GM15510 (cell line): ENCODE data around the gene NSFL1C.

ENCODE experiments used
- POLR2A ChIP-seq: IDR thresholded peaks from 3 replicates; pipeline ENCODE4 v1.6.1; 2011; ENCODE audit warnings: borderline replicate concordance; ENCODE audit not compliant: insufficient read length; ENCODE audit errors: extremely low read depth

NSFL1C gene

DNA sequence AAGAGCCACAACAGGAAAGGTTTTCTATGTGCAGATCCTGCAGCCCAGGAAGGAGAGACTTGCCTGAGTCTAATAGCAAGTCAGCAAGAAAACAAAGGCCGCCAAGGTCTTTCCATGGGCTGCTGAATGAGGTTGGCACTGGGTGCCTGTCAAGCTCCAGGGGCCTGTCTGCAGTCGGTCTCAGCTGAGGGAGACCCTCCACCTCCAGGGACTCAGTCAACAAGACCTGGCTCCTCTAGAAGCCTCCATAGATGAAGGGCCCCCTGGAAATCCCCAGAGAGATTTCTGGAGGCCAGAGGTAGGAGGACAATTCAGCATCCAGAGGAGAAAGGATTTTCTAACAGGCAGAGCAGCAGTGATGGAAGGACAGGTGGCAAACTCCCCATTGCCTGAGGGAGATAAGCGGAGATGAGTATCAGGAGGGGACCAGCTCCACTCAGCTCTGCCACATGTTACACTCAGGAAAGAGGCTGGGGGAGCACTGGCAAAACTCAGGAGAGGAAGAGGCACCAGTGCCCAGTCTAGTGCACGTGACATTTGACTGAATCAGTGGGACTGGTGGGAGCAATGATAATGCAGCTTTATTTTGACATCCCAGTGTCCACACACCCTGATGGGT, 40.3 kb downstream of the NSFL1C start:
- TF ChIP-seq POLR2A = no peak

DNA sequence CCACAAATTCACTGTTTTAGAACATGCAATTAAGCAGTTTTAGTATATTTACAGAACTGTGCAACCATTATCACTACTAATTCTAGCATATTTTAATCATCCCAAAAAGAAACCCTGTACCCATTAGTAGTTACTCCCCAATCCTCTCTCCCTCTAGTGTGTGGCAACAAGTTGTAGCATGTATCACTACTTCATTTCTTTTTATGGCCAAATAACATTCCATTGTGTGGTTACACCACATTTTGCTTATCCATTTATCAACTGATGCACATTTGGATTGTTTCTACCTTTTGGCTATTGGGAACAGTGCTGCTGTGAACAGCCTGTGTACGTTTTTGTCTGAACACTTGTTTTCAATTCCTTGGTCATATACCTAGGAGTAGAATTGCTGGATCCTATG, 42.3 kb downstream of the NSFL1C start:
- TF ChIP-seq POLR2A = no peak

DNA sequence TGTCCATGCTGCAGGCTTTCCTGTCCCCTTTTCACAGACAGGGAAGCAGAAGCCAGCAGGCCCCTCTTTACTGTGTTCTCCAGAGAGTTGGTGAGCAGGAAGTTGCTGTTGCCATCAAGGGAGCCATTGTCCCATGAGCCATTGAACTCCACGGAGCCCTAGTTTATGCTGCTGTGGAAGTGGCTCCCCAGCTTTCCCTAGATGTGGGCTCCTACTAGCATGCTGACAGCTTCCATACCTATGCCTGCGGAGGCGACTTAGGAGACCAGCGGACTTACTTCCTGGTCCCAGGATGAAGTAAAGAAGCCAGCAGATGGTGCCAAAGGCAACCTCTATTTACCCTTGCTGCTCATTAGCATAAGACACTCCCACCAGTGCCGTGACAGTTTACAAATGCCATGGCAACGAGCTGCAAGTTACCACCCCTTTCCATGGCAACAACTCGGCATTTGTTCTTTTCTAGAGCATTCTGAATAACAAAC, 43.0 kb downstream of the NSFL1C start:
- no peak for TF ChIP-seq POLR2A

DNA sequence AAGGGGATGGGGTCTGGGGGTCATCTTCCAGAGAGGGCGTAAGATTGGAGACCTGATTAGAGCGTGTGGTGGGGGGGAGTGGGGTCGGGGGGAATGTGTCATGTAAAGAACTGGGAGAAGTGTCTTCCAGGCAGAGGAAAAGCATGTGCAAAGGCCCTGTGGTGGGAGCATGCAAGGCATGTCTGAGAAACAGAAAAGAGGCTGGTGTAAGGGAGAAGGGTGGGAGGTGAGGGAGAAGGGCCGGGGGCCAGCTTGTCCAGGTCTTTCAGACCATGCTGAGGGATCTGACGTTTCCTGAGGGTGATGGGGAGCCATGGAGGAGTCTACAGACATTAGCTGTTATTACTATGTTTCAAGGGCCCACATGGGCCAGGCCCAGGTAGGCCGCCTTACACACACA, 43.4 kb downstream of the NSFL1C start:
- no peak for TF ChIP-seq POLR2A

DNA sequence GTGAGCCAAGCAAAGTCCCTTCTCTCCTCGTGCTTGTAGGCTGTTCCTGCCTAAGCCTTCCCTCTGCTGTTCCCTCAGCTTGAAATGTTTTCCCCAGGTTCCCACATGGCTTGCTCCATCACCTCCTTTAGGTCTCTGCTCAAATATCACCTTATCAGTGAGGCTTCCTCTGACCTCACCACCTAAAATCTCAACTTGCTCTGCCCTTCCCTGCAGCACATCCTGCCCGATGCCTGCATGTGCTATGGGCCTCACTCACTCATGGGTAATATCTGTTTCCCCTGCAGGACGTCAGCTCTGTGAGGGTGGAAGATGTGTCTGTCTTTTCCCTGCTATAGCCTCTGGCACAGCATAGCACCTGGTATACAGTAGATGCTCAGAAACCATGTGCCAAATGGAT, 43.9 kb downstream of the NSFL1C start:
- TF ChIP-seq POLR2A = no peak

DNA sequence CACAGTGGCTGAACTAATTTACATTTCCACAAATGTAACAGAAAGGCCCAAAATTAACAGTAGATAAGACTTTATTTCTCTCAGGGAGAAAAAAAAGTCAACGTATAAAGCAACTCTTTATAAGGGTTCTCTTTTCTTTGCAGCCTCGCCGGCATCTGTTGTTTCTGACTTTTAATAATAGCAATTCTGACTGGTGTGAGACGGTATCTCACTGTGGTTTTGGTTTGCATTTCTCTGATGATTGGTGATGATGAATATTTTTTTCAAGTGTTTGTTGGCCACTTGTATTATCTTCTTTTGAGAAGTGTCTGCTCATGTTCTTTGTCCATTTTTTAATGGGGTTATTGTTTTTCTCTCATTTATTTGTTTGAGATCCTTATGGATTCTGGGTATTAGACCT, 46.6 kb downstream of the NSFL1C start:
- no peak for TF ChIP-seq POLR2A

DNA sequence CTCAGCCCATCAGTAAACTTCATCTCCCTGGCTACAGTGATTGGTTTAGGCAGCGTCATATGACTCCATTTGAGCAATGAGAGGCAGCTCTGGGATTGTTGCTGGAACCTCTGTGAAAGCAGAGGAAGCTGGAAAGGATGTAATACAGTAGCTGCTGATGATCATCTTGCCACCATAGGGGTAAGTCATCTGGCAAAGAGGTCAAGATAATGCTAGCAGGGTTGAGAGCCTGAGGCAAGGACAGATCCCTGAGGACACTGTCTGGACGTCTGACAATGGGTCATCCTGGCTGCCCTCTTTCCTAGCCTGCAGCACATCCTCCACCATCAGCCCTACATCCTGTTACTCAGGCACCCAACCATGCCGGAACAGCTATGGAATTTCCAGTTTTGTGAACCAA, 48.3 kb downstream of the NSFL1C start:
- no peak for TF ChIP-seq POLR2A

DNA sequence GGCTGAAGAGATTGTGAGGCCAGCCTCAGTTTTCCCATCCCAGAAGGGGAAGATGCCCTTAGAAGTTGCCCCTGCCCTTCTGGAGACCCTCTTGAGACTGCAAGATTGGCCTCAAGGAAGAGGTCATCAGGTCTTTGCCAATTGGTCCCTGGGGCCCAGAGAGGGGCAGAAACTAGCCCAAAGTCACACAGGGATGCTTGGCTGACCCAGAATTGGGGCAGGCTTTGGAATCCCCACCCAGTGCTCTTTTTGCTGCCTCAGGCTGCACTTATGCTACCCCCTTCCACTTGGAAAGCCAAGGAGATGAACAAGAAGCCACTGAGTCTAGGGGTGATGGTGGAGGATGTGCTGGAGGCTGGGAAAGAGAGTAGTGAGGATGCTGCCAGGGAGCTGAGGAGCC, 48.9 kb downstream of the NSFL1C start:
- TF ChIP-seq POLR2A = no peak

DNA sequence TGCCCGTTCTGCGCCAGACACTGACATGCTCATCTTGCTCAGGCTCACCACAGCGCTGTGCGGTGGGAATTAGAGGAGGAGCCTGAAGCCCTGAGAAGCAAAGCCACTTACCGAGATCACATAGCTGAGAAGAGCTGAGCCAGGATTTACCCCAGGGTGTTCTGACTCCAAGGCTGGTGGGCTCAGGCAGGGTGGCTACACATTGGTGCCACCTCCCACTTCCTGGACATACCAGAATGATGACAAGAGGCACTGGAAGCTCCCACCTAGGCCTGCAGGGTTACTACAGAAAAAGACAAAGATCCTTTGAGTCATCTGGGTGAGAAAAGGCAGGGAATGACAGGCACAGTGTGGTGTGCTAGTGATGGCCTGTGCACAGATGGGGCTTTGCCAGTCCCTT, 49.4 kb downstream of the NSFL1C start:
- no peak for TF ChIP-seq POLR2A

DNA sequence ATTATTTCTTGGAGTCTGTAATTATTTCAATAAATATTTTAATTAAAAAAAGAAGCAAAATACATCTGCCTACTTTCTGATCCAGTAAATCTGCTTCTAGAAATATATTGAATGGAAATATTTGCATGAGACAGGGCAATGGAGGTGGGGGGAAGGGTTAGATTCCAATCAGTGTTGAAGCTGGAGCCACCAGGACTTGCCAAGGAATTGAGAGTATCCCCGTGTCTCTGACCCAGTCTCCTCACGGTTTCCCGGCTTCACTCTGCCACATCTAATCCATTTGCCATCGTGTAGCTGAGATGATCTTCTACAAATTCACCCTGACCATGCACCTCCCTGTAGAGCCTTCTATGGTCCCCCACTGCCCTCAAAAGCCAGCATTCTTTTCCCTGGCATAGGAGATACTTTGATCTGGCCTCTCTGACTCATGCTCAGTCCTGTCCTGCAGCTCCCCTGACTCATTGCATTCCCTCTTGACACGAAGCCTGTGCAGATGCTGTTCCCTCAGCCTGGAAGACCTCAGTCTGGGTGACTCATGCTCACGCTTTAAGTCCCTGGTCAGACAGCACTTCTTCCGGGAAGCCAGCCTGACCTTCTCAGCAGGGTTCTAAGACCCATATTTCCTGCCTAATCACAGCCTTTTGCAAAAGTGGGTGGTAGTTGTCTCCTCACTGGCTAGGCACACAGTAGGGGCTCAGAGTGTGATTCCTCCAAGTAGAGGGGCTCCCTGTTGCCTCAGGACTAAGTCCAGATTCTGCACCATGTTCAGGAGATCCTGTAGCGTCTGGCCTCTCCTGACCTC, 50.8 kb downstream of the NSFL1C start:
- no peak for TF ChIP-seq POLR2A

DNA sequence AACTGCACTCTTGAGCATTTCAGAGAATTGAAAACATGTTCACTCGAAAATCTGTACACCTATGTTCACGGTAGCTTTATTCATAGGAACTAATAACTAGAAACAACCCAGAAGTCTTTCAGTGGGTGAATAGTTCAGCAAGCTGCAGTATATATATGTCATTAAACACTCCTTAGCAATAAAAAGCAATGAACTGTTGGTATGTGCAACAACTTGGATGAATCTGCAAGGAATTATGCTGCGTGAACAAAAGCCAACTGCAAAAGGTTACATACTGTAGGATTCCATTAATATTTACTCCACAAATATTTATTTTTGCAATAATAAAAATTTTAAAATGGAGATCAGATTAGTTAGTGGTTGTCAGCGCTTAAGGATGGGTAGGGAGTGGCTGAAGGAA, 51.7 kb downstream of the NSFL1C start:
- TF ChIP-seq POLR2A = no peak

DNA sequence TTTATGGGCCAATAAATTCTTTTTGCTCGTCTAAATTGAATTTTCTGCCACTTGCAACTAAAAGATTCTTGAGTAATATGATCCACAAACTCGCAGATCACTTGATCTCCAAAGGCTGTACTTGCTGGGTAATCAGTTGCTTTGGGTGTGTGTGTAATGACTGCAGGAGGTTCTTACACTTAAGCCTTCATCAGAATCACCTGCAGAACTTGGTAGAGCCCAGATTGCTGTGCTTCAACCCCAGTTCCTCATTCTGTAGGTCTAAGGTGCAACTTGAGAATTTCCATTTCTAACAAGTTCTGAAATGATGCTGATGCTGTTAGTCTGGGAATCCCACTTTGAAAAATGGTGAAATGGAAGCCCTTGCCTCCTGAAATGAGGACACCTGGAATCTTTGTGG, 60.8 kb downstream of the NSFL1C start:
- no peak for TF ChIP-seq POLR2A

DNA sequence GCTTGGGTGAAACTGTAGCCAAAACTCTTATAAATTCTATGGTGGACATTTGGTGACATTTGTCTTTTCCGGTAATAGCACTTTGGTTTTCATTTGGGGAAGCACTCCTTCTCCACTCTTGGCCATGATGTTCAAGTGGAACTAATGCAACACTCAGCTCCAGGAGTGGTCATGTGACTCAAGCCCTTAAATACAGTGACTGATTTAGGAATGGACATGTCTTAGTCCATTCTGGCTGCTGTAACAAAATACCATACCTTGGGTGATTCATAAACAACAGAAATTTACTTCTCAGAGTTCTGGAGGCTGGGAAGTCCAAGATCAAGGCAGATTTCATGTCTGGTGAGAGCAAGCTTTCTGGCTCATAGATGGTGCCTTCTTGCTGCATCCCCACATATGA, 63.0 kb downstream of the NSFL1C start:
- no peak for TF ChIP-seq POLR2A

DNA sequence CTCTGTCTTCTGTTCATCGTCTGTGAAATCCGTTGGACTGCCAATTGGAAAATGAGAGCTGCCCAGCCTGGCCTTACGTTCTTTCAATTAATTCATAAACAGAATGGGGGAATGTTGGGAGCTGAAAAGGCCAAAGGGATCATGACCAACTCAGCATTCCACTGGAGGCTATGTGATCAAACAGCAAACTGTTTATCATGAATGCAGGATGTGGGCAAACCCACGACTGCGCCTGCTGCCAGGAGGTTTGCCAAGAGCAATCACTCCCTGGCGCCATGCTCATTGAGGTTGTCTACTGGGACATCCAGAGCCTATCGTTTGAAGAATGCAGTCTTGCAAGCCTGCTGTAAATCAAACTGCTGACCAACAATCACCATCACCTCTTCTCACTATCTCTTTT, 64.5 kb downstream of the NSFL1C start:
- no peak for TF ChIP-seq POLR2A

DNA sequence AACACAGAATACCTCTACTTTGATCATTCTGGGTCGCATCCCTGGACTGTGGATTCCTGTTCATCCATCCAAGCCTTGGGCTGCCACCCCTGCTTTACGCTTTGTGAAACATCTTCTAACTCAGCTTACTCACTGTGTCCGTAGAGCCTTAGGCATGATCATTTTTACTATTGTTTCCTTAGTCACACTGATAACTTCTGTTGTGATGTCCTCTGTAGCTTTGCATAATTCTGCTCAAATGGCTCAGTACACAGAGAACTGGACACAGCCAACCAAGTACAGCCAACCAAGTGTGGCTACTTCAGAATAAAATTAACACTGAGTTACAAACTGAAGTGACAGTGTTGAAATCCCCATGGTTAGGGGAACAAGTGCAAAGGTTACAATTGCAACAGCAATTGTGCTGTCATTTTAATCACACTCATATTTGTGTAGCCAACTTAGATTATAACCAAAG, 65.2 kb downstream of the NSFL1C start:
- no peak for TF ChIP-seq POLR2A

DNA sequence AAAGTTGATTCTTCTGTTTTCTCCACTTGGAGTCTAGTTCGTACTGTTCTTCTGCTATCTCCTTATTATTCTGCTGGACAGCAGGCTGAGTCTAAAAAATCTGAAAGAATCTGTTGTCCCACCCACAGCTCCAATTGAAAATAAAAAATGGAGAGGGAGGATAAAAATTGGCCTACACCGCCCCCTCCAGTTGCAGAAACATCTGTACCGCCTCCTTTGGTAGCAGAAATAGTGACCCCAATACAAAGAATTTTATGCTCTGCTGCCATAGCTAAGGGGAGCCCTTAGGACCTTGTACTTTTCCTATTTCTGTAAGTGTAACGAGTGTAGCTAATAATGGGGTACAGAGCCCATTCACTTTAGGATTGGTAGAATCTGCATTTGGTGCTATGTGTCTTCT, 68.9 kb downstream of the NSFL1C start:
- no peak for TF ChIP-seq POLR2A

DNA sequence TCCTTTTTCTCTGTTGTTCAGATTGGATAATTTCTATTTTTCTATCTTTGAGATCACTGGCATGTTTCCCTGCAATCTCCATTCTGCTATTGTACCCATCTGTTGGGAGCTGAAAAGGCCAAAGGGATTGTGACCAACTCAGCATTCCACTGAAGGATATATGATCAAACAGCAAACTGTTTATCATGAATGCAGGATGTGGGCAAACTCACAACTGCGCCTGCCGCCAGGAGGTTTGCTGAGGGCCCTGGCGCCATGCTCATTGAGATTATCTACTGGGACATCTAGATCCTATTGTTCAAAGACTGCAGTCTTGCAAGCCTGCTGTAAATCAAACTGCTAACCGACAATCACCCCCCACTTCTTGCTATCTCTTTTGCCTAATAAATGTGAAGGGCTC, 69.9 kb downstream of the NSFL1C start:
- TF ChIP-seq POLR2A = no peak

DNA sequence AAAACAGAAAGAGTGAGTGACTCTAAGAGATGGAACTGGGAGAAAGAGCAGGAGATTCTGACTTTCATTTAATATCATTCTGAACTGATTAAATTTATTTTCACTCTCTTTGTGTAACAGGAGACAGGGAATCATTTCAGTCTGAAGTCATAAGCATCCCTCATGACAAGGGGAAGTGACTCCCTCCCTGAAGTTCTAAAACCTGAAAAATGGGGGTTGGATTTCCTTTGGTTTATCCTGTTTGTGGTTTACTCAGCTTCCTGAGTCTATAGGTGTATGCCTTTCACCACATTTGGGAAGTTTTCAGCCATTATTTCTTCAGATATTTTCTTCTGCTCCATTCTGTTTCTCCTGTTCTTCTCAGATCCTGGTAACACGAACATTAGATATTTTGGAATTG, 70.4 kb downstream of the NSFL1C start:
- no peak for TF ChIP-seq POLR2A
